Ectodermal cell (in vitro differentiated cells): ENCODE measurements around the gene TGM2.

Source experiments
- H3K27ac ChIP-seq: 2 replicates; pipeline ENCODE4 v1.7.0; 2013; ENCODE audit warnings: mild to moderate bottlenecking, low read depth, low read length; ENCODE audit not compliant: insufficient read depth, poor library complexity, severe bottlenecking
- H3K27me3 ChIP-seq: 2 replicates; pipeline ENCODE4 v1.7.0; 2013; ENCODE audit warnings: mild to moderate bottlenecking, low read length; ENCODE audit not compliant: insufficient read depth, control insufficient read depth, poor library complexity, severe bottlenecking
- H3K36me3 ChIP-seq: one replicate; pipeline ENCODE4 v1.7.0; 2013; ENCODE audit warnings: low read length; ENCODE audit not compliant: control insufficient read depth, insufficient read depth
- H3K4me1 ChIP-seq: one replicate; pipeline ENCODE4 v1.7.0; 2013; ENCODE audit warnings: low read length; ENCODE audit not compliant: control insufficient read depth, insufficient read depth
- H3K4me3 ChIP-seq: 2 replicates; pipeline ENCODE4 v1.7.0; 2013; ENCODE audit warnings: low read depth, low read length, control low read depth; ENCODE audit not compliant: insufficient read depth
- H3K9me3 ChIP-seq: 2 replicates; pipeline ENCODE4 v1.7.0; 2013; ENCODE audit warnings: mild to moderate bottlenecking, low read length, moderate library complexity; ENCODE audit not compliant: control insufficient read depth
- WGBS, 2 experiments: methylation state at CpG; one replicate each; pipeline ENCODE4 v1.1.7; 2013; ENCODE audit warnings: missing lambda C conversion rate in 2 of 2; 5-methylcytosine and 5-hydroxymethylcytosine counted together

Gene TGM2

GRCh38 chr20:38161412-38161774 lies 3.7 kb downstream of the TGM2 start:
- Histone ChIP-seq H3K4me3 (no peak overlapping the region), H3K9me3 (no peaks in the 10 kb centered on the region), H3K27ac (no peak overlapping the region), H3K4me1 (peaks cover 11% of the 10 kb centered on the region), H3K27me3 (peaks cover 12% of the 10 kb centered on the region), H3K36me3 (no peaks in the 10 kb centered on the region)
- WGBS, 2 experiments: 93 to 94% methylated on average over 13 to 14 of the region's 14 CpGs

GRCh38 chr20:38159957-38160756 lies 4.9 kb downstream of the TGM2 start:
- WGBS, 2 experiments: 90 to 92% methylated on average over 7 of the region's 7 CpGs
- no peaks in the 10 kb centered on the region for H3K36me3 ChIP-seq

GRCh38 chr20:38159566-38159956 lies 5.5 kb downstream of the TGM2 start:
- Histone ChIP-seq H3K27me3 (peaks cover 5% of the 10 kb centered on the region), H3K9me3 (no peaks in the 10 kb centered on the region), H3K4me3 (no peak overlapping the region), H3K27ac (no peak overlapping the region), H3K4me1 (peaks cover 6% of the 10 kb centered on the region), H3K36me3 (no peaks in the 10 kb centered on the region)
- 87 to 95% methylated on average over 5 of the region's 5 CpGs for WGBS, 2 experiments

More at GRCh38 chr20:38159957-38160756, 4.9 kb downstream of the TGM2 start:
- Histone ChIP-seq H3K27ac (no peak overlapping the region), H3K4me1 (peaks cover 11% of the 10 kb centered on the region), H3K27me3 (peaks cover 11% of the 10 kb centered on the region), H3K9me3 (no peaks in the 10 kb centered on the region), H3K4me3 (no peak overlapping the region)

GRCh38 chr20:38158701-38159351 lies 6.2 kb downstream of the TGM2 start:
- Histone ChIP-seq H3K27ac (peak overlapping the region; percentile 8), H3K36me3 (no peaks in the 10 kb centered on the region), H3K9me3 (no peaks in the 10 kb centered on the region), H3K4me1 (peaks cover 10% of the 10 kb centered on the region), H3K4me3 (no peak overlapping the region), H3K27me3 (no peaks in the 10 kb centered on the region)
- WGBS, 2 experiments: 82 to 85% methylated on average over 13 to 14 of the region's 14 CpGs

GRCh38 chr20:38157635-38158495 lies 7.2 kb downstream of the TGM2 start:
- no peaks in the 10 kb centered on the region for H3K9me3 ChIP-seq
- peaks cover 11% of the 10 kb centered on the region for H3K4me1 ChIP-seq
- 93 to 94% methylated on average over 14 of the region's 14 CpGs for WGBS, 2 experiments
- no peak overlapping the region for H3K4me3 ChIP-seq
- H3K36me3 ChIP-seq: no peaks in the 10 kb centered on the region
- no peak overlapping the region for H3K27ac ChIP-seq
- no peaks in the 10 kb centered on the region for H3K27me3 ChIP-seq

- H3K9me3 ChIP-seq: no peaks in the 10 kb centered on the region
- H3K27ac ChIP-seq: no peak overlapping the region
- H3K36me3 ChIP-seq: no peaks in the 10 kb centered on the region
- 87 to 89% methylated on average over 11 of the region's 11 CpGs for WGBS, 2 experiments
- H3K4me1 ChIP-seq: peaks cover 11% of the 10 kb centered on the region
- H3K27me3 ChIP-seq: no peaks in the 10 kb centered on the region
- no peak overlapping the region for H3K4me3 ChIP-seq
Measured at GRCh38 chr20:38156888-38157634, 8.0 kb downstream of the TGM2 start.

- H3K4me3 ChIP-seq: no peak overlapping the region
- no peak overlapping the region for H3K27ac ChIP-seq
- no peaks in the 10 kb centered on the region for H3K36me3 ChIP-seq
- H3K27me3 ChIP-seq: no peaks in the 10 kb centered on the region
- 92 to 93% methylated on average over 6 of the region's 6 CpGs for WGBS, 2 experiments
- H3K9me3 ChIP-seq: no peaks in the 10 kb centered on the region
- H3K4me1 ChIP-seq: peaks cover 11% of the 10 kb centered on the region
Measured at GRCh38 chr20:38156280-38156679, 8.8 kb downstream of the TGM2 start.

GRCh38 chr20:38155811-38156210 lies 9.3 kb downstream of the TGM2 start:
- H3K36me3 ChIP-seq: no peaks in the 10 kb centered on the region

GRCh38 chr20:38153401-38153800 lies 11.7 kb downstream of the TGM2 start:
- 93 to 96% methylated on average over 5 of the region's 5 CpGs for WGBS, 2 experiments
- H3K27me3 ChIP-seq: no peaks in the 10 kb centered on the region

More at GRCh38 chr20:38155811-38156210, 9.3 kb downstream of the TGM2 start:
- H3K9me3 ChIP-seq: no peaks in the 10 kb centered on the region
- H3K27ac ChIP-seq: no peak overlapping the region
- peaks cover 11% of the 10 kb centered on the region for H3K4me1 ChIP-seq
- 92 to 94% methylated on average over 13 of the region's 13 CpGs for WGBS, 2 experiments
- no peaks in the 10 kb centered on the region for H3K27me3 ChIP-seq
- H3K4me3 ChIP-seq: no peak overlapping the region

More at GRCh38 chr20:38153401-38153800, 11.7 kb downstream of the TGM2 start:
- H3K9me3 ChIP-seq: no peaks in the 10 kb centered on the region
- no peak overlapping the region for H3K4me3 ChIP-seq
- H3K27ac ChIP-seq: no peak overlapping the region
- no peaks in the 10 kb centered on the region for H3K36me3 ChIP-seq
- H3K4me1 ChIP-seq: peaks cover 5% of the 10 kb centered on the region
